IPS-NIHi11 (cell line): ENCODE measurements around the gene RALY.

Source experiments
- DNase-seq: peaks from one replicate; pipeline ENCODE4 v3.0.0; 2012; ENCODE audit warnings: mixed read lengths, low spot score

The RALY gene

DNA sequence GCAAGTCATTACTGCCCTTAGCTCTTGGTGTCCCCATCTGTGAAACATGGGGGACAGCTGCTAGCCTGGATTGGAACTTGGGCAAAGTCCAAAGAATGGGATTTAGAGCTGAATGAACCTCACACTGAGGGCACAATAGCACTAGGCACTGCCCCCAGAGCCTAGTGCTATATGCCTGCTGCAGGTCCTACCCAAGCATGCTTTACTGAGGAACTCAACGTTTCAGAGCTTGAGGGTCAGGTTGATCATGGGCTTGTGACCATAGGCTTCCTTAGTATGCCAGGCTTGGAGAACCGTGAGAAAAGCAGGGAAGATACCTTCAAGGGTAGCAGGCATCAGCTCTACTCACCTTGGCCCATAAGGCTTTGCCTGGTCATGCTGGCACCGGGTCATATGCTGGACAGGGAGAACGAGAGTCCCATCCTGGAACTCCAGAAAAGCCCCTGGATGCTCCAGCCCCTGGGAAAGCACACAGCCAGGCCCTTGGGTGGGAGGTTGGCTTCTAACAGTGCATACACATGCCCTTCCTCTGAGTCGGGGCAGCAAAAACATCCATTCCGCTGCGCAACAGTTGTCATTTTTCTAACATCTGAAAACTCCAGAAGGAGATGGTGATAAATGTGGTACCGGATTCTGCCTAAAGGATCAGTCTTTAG lies 88.6 kb downstream of the RALY start:
- DNase-seq: no peak

DNA sequence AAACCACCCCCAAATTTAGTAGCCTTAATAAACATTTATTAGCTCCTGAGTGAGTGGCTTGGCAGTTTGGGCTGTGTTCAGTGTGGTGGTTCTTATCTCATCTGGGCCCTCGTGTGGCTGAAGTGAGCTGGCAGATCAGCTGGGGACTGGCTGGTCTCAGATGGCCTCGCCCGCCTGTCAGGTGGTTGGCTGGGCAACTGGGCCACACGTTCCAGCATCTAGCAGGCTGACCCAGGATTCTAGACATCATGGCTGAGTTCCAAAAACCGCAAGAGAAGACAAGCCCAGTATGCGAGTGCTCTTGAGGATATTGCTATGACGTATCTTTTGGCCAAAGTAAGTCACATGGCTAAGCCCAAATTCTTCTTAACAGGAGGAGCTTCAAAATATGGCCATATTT lies 89.4 kb downstream of the RALY start:
- DNase-seq: peak; percentile 40

DNA sequence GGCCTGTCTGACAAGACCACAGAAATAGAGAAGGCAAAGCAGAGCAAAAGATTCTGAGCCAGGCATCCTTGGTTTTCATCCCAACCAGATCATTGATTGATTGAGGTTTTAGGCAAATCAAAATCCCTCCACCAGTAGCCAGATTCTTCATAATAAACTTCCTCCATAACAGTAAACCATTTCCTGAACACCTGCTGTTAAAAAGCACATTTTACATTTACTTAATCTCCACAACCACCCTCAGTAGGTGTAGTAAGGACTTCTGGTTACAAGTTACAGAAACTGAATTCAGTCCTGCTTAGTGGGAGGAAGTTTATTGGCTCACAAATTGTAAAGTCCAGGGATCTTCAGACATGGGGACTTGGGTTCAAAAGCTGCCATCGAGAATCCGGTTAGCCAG lies 90.1 kb downstream of the RALY start:
- DNase-seq: no peak

DNA sequence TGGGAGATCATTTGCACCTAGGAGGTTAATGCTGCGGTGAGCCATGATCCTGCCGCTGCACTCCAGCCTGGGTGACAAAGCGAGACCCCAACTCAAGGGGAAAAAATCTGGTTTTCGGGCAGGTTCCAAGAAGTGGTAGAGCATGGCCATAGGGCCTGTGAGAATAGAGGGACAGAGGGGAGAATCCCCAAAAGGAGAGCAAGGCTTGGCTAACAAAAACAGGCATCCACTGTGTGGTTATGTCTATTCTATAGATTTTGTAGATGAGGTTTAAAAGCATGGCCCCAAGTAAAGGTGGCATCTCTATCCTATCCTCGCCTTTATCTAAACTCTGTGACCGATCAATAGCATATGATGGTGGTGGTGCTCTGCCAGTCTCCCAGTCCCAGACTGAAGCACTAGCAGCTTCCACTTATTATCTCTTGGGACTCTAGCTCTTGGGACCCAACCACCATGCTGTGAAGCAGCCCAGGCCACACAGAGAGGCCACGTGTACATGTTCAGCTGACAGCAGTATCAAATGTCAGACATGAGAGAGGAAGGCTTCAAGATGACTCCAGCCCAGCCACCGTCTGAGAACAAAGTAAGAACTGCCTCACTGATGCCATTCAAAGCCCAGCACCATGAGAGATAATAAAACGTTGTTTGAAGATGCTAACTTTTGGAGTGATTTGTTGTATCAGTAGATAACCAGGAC lies 90.7 kb downstream of the RALY start:
- DNase-seq: no peak

DNA sequence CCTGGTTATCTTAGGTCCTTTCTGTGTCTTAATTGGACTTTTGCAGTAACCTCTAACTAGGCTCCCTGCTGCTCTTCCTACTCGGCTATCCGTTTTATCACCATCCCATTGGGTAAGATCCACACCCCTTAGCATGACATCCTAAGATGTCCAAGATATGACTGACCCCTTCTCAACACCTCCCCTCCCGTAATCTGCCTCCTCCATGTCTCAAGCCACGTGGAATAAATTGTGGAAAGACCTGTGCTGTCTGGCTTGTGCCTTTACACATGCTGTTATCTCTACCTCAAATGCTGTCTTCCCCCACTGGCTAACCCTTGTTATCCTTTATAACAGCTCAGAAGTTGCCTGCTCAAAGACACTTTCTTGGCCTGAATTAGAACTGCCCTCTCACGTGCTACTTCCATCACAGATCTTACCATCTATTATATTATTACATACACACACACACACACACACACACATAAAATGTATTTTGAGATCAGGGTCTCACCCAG lies 91.9 kb downstream of the RALY start:
- no peak for DNase-seq

DNA sequence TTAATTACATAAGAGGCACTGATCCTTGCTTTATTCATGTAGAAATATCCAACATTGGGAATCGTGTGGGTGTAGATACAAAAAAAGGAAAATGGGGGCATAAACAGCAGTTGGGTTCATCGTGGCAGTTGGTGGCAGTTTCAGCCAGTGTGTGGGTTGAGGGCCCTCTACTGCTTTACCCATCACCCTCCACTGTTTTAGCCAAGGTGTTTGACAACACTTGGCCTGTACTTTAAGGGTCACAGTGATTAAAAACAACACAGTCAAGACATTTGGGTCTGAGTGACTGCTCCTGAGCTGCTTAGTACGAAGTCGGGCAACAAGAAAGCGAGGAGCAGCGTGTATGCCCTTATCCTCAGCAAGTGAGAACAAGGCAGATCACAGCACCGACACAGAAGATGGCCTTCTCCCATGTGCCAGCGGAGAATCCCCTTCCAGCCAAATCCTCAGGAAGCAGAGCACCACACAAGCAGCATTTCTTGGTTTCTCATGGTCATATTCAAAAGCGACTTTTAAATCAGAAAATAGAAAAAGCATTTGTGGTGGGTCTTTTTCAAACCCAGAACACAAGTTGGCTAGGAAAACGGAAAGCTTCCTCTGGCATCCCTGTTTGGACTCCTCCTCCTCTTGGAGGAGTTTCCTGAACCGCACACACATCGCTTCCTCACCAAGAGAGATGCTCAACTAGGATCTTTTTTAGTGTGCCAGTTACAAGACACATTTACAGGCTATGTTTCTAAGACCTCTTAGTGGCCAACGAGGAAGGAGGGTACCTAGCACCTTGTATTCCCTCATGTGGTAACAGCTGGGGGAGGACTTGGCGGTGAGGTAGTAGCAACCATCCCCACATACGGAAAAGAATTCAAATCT lies 94.8 kb downstream of the RALY start:
- DNase-seq: no peak

DNA sequence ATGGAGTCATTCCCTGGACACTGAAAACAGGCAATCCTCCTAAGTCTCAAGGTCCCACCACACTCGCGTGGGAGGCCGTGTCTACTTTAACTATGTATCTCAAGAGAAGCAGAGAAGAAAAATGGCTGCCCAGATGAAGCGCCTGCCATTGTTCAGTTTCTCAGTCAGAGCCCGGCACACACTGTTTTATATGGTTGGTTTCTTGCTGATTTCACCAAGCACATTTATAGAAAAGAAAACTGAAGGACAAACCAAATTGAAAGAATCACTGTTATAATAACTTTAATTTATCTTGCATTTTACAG lies 95.4 kb downstream of the RALY start:
- DNase-seq: no peak

DNA sequence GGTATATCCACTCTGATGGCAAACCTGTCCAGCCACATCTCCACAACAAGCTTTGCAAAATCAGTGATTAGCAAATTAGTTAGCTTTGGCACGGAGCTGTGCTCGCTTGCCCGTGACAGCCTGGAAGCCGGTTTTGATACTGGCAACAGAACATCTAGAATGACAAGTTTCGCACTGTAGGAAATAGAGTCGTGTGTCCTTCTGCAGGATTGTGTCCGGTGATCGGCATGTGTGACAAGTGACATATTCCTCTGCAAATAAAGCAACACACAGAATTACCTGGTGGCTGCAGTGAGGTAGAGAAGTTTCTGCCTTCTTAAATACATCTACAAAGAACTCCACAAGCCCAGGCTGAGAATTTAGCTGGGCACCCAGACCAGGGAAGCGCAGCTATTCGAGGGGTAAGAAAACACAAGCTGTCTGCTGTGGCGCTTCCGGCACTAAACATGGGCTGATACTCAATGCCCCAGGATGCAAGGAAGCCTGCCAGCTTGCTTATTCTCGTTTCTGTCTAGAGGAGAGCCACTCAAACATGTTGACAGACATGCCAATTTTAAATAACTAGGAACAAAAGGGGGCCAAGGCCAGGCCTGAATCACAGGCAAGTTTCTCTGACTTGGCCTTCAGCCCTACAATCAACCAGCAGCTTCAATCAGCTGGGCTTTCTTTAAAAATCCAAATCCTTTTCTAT lies 96.1 kb downstream of the RALY start:
- DNase-seq: no peak

DNA sequence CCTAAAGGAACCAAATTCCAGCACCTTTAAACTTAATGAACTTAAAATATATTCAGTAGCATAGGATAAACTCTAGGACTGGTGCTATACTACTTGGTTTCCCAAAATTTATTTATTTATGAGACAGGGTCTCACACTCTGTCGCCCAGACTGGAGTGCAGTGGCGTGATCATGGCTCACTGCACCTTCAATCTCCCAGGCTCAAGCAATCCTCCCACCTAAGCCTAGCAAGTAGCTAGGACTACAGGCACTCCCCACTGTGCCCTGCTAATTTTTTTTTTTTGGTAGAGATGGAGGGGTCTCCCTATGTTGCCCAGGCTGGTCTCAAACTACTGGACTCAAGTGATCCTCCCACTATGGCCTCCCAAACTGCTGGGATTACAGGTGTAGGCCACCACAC lies 96.9 kb downstream of the RALY start:
- no peak for DNase-seq

DNA sequence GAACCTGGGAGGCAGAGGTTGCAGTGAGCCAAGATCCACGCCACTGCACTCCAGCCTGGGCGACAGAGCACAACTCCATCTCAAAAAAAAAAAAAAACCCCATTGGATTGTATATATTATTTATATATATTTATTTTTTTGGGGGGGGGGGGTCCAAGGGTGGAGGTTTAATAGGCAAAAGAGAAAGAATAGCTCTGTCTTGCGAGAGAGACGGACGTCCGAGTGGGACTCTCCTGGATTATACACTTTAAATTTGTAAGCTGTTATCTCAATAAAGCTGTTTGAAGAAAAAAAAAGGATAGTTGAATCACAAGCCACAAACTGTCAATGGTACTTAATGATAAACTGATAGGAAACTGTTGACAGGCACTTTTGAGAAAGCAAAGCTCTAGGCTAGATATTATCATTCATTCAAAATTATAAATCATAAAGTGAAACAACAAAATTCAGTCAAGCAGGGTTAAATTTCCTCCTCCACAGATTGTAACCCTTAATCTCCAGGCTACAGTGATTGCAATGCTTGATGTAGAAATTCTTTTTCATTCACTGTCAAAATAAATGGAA lies 98.0 kb downstream of the RALY start:
- no peak for DNase-seq

DNA sequence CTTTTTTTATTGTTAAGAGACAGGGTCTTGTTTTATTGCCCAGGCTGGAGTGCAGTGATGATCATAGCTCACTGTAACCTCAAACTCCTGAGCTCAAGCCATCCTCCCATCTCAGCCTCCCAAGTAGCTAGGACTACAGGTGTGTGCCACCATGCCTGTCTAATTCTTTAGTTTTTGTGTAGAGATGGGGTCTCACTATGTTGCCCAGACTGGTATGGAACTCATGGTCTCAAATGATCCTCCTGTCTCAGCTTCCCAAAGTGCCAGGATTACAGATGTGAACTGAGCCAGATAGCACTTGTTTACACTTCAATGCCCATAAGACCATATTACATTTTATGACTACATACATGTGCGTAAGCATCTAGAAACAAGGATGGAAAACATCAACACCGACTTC lies 100.2 kb downstream of the RALY start:
- DNase-seq: no peak

DNA sequence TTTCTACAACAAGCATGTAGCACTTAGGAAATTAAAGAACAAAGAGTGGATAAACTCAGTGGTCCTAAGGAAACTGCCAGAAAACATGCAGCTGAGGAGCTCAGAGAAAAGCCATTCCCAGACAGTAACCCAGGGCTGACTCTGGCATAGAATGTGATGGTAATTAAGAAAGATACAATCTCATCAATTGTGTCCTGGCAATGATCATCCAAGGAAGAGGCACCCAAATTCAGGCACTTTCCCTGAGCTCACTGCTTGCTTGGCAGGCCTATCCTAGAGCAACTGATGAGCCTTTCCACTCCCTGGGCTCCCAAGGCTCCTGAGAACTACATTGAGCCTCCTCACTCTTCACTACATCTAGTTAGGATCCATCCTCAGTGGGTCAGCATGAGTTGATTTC lies 102.1 kb downstream of the RALY start:
- DNase-seq: no peak

DNA sequence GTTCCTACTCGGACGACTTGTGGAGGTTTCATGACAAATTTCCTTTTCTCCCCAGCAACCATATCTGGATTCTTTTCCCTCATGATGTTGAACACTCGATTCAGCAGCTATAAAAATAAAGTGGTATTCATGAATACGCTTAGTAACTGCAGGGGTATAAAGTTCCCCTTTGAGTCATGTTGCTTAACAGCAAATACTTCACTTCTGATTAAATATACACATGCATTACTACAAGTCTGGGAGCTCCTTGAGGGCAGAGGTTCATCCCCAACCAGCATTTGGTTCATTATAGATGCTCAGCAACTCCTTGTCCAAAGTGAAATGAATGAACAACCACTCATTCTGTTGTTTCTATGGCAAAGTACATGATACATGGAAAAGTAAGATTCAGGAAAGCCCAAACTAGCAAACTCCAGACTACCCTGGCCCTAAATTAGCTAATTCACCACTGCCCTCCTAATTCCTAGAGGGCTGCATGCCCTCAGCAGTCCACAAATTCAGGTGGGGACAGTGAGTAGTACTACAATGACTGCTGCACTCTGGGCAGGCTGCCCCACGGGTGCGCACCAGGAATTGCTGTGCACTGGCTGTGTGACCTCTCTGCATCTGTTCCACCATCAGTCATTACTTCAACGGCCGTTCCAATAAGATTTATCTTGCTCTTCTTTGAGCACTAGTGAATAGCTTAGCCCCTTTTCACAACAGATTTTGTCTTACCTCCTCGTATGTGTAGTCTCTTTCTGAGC lies 103.2 kb downstream of the RALY start:
- DNase-seq: no peak

DNA sequence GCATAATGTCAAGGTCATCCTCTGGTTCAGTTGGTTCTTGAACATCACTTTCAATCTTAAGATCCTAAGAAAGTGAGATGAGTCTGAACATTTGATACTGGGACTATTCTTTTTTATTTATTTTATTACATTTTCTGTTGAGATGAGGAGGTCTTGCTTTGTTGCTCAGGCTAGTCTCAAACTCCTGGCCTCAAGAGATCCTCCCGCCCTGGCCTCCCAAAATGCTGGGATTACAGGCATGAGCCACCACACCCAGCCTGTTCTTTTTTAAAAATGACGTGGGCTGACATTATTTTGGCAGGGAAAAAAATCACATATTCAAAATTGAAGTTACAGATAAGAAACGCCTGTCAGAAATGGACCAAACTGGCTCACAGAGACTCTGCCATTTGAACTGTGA lies 104.9 kb downstream of the RALY start:
- no peak for DNase-seq

DNA sequence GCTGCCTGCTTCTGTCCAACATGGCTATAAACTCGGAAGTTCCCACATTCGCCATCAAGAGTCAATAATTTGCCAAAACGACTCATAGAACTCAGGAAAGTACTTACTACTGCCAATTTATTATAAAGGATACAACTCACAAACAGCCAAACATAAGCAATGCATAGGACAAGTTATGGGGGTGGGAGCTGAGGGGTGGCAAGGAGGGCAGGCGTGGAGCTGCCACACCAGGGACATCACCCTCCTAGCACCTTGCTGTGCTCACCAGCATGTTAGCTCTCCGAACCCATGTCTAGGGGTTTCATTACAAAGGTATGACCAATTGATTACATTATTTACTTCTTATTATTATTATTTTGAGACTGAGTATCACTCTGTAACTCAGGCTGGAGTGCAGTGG lies 106.0 kb downstream of the RALY start:
- no peak for DNase-seq

DNA sequence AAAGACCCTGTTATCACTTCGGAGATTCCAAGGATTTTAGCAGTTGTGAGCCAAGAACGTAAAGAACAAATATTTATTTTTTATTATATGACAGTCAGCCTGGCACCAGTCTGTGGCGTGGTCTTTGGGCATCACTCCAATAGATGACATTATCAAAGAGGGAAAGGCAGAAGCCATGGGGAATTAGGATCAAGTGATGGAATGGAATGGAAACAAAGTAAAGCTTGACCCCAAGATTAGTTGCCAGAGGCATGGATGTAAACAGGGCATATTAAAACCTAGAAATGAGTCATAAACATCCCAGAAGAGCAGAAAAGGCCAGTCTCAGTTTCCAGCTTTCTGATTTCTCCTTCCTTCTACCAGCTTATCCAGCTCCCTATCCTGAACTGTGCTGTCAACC lies 106.9 kb downstream of the RALY start:
- DNase-seq: no peak

DNA sequence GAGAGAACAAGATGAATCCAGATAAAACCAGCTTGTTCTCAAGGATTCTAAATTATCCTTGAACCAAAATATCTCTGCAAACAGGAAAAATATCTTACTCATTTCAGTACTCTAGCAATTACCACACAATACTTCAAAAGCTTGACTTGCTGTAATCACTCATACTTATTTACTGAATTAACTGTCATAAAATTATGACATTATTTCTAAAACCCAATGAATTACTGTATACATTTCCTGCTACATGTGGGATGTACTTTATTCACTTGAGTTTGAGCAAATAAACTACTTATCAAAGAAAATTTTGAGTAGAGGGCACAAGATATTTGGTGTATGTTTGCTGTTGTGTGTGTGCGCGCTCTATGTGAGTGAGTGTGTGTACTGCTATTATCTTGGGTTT lies 108.6 kb downstream of the RALY start:
- DNase-seq: no peak

DNA sequence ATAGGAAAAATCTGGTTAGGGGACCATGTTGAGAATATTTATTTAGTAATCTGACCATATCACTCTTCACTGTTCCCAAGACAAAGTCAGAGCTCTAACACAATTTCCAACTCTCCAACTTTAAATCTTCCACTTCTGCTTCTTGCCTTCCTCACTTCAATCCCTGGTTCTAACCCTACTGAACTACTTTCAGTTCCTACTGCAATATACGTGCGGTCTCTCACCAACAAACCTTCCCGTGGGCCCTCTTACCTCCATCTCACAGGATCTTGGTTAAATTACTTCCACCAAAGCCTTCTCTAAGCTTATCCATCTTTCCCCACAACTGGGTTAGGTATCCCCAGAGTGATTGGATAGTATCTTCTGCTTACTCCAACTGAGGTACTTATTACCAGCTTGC lies 110.3 kb downstream of the RALY start:
- DNase-seq: no peak

DNA sequence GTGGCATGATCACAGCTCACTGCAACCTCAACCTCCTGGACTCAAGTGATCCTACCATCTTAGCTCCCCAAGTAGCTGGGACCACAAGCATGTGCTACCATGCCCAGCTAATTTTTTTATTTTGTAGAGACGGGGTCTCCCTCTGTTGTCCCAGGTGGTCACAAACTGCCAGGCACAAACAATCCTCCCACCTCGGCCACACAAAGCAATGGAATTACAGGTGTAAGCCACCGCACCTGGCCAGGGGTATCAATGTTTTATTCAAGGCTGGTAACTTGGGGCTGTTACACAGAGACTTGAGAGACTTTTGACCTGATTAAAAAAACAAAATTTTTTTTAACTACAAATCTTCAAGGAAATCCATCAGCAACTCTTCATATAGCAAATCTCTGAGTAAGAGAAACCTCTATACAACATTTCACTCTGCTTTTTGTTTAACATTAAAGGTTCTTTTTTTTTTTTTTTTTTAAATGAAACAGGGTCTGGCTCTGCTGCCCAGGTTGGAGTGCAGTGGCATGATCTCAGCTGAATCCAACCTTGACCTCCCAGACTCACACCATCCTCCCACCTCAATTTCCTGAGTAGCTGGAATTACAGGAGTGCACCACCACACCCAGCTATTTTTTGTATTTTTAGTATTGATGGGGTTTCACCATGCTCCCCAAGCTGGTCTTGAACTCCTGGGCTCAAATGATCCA lies 112.4 kb downstream of the RALY start:
- DNase-seq: no peak

DNA sequence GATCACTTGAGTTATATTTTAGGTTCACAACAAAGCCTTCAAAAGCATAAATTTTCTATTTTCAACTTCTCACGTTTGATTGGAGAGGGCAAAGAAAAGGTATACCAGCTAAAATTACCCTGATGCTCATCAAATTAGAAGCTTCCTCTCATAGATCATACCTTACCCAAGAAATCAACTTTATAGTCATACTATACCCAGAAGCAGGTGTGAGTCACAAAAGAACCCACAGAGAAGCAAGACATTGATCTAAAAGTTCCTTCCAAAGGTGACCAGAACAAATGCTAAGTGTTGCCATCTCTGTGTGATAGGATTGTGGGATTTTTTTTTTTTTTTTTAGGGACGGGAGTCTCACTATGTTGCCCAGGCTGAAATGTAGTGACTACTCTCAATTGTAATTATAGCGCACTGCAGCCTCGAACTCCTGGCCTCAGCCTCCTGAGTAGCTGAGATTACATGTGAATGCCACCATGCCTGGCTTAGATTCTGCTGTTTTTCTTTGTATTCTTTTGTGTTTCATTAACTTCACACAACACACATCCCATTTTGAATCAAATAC lies 115.0 kb downstream of the RALY start:
- DNase-seq: no peak

DNA sequence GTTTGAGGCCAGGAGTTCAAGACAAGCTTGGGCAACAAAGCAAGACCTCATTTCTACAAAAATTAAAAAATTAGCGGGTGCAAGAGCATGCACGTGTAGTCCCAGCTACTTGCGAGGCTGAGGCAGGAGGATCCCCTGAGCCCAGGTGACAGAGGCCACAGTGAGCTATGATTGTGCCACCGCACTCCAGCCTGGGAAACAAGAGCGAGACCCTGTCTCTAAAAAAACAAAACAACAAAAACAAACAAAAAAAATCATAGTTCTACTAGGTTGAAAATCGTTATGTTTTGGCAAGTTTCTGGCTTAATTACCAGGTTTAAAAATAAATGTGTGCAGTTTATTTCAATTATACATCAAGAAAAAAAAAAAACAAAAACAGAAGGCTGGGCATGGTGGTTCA lies 115.7 kb downstream of the RALY start:
- DNase-seq: no peak
